PFSK-1 (cell line): Measurements from ENCODE around the gene SCUBE1.

Experiments
- POLR2AphosphoS5 ChIP-seq: IDR thresholded peaks from 2 replicates; pipeline ENCODE4 v1.6.1; 2012; ENCODE audit warnings: low read depth, mild to moderate bottlenecking, control low read depth, low read length, moderate library complexity
- TF ChIP-seq, protein P1 (sequence below), 2 experiments: IDR thresholded peaks; 2 replicates each; pipeline versions ENCODE4 v1.6.1 to v1.8.0; 2011 to 2012; ENCODE audit warnings: low read depth in 2 of 2, low read length in 2 of 2, control low read depth in 1 of 2, inconsistent platforms in 1 of 2, mild to moderate bottlenecking in 1 of 2, moderate library complexity in 1 of 2; ENCODE audit not compliant: insufficient read depth in 1 of 2

GRCh38 chr22:43233529-43233928 lies 109.6 kb downstream of the SCUBE1 start:
- no peak for TF ChIP-seq POLR2AphosphoS5
- TF ChIP-seq, protein P1, sequence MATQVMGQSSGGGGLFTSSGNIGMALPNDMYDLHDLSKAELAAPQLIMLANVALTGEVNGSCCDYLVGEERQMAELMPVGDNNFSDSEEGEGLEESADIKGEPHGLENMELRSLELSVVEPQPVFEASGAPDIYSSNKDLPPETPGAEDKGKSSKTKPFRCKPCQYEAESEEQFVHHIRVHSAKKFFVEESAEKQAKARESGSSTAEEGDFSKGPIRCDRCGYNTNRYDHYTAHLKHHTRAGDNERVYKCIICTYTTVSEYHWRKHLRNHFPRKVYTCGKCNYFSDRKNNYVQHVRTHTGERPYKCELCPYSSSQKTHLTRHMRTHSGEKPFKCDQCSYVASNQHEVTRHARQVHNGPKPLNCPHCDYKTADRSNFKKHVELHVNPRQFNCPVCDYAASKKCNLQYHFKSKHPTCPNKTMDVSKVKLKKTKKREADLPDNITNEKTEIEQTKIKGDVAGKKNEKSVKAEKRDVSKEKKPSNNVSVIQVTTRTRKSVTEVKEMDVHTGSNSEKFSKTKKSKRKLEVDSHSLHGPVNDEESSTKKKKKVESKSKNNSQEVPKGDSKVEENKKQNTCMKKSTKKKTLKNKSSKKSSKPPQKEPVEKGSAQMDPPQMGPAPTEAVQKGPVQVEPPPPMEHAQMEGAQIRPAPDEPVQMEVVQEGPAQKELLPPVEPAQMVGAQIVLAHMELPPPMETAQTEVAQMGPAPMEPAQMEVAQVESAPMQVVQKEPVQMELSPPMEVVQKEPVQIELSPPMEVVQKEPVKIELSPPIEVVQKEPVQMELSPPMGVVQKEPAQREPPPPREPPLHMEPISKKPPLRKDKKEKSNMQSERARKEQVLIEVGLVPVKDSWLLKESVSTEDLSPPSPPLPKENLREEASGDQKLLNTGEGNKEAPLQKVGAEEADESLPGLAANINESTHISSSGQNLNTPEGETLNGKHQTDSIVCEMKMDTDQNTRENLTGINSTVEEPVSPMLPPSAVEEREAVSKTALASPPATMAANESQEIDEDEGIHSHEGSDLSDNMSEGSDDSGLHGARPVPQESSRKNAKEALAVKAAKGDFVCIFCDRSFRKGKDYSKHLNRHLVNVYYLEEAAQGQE (IDR thresholded peaks at IDR 0.05; ENCODE audit: insufficient read depth in 1 of 2, low read depth in 2 of 2, low read length in 2 of 2) = no peak
